ENCODE measurements around the gene FGGY.

FGGY gene

DNA sequence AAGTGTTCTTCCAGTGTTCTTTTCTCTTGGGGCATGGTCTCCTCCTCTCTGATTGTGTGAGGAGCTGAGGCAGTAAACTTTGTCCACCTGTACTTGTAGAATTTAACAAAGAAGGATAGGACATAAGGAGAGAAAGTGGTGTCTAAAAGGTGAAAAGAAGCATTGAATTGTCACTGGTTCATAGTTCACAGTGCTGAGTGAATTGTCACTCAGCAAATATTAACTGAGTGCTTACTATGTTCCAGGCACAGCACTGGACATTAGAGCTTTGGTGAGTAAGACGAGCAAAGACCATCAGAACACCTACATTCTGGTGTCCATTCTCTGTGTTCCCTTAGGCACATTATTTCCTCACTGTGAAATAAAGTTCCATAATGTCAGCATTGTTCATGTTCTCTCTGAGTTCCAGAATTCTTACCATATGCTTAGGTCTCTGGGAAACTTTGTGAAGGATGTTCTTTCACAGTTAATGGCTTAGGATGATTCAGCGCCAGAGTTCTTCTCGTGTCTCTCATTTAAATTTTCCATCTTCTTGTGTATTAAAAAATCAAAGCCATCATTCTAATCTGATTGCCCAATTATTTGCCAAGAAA lies 361.1 kb downstream of the FGGY start:
- TF ChIP-seq, protein P1, sequence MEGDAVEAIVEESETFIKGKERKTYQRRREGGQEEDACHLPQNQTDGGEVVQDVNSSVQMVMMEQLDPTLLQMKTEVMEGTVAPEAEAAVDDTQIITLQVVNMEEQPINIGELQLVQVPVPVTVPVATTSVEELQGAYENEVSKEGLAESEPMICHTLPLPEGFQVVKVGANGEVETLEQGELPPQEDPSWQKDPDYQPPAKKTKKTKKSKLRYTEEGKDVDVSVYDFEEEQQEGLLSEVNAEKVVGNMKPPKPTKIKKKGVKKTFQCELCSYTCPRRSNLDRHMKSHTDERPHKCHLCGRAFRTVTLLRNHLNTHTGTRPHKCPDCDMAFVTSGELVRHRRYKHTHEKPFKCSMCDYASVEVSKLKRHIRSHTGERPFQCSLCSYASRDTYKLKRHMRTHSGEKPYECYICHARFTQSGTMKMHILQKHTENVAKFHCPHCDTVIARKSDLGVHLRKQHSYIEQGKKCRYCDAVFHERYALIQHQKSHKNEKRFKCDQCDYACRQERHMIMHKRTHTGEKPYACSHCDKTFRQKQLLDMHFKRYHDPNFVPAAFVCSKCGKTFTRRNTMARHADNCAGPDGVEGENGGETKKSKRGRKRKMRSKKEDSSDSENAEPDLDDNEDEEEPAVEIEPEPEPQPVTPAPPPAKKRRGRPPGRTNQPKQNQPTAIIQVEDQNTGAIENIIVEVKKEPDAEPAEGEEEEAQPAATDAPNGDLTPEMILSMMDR (IDR thresholded peaks at IDR 0.05; ENCODE audit: low read depth, low read length) = no peak
- no peak for DNase-seq (ENCODE audit: low read depth, low spot score)
- in situ Hi-C loops (cut with HindIII; ENCODE audit: low sequenced_read_pairs) = no loop called here
- H3K4me3 ChIP-seq (ENCODE audit: low read depth, low read length) = no peak overlapping the region

DNA sequence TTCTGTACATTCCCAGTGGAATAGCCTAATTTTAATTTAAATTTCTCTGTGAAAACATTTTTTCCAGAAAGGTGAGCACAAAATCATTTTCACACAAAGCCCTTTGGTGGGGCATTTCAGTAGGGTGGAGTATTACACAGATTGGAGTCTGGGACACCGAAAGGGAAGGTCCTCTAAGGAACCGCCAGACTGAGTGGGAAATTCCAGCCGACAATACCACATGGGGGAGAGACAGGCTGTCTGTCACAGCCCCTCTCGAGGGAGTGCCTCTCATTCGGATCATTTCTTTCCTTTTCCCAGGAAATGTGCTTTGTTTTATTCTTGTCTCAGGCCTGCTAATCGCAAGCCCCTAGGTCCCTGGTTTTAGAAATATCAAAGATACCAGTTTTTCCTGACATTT lies 367.3 kb downstream of the FGGY start:
- H3K4me3 ChIP-seq (ENCODE audit: low read depth, low read length) = no peak overlapping the region
- in situ Hi-C loops (cut with HindIII; ENCODE audit: low sequenced_read_pairs) = no loop called here
- TF ChIP-seq, protein P1 (IDR thresholded peaks at IDR 0.05; ENCODE audit: low read depth, low read length) = no peak
- DNase-seq (ENCODE audit: low read depth, low spot score) = no peak

DNA sequence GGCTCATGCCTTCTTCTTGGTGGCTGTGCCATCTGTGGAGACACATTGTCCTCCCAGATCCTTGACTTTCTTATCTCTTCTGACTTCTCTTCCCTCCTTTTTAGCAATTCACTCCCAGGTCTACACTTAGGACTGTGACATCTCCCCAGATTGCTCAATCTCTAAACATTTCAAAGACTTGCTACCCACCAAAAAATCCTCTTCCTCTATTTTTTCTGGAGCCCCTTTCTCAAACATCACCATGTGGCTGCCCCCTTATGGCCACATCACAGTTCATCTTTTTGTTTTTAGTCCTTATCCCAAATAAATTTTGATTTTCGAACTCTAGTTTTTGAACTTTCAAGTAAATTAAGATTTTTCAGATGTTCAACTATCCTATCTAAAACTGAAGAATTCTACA lies 369.2 kb downstream of the FGGY start:
- TF ChIP-seq, protein P1 (IDR thresholded peaks at IDR 0.05; ENCODE audit: low read depth, low read length) = peak; percentile 14
- in situ Hi-C loops (cut with HindIII; ENCODE audit: low sequenced_read_pairs) = no loop called here
- DNase-seq (ENCODE audit: low read depth, low spot score) = no peak
- no peak overlapping the region for H3K4me3 ChIP-seq (ENCODE audit: low read depth, low read length)

DNA sequence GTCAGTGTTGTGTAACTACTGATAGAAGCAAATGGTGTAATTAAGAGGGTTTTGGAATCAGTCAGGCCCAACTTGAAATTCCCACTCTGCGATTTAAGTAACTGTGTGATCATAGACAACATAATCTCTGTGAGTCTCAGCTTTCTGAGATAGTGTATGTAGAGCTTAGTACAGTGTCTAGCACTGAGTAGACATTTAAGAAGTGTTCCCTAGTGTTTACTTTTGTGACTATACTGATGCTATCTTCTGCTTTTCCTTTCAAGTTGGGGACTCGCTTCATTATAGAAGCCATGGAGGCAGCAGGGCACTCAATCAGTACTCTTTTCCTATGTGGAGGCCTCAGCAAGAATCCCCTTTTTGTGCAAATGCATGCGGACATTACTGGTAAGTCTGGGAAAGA lies 370.1 kb downstream of the FGGY start:
- TF ChIP-seq, protein P1 (IDR thresholded peaks at IDR 0.05; ENCODE audit: low read depth, low read length) = no peak

DNA sequence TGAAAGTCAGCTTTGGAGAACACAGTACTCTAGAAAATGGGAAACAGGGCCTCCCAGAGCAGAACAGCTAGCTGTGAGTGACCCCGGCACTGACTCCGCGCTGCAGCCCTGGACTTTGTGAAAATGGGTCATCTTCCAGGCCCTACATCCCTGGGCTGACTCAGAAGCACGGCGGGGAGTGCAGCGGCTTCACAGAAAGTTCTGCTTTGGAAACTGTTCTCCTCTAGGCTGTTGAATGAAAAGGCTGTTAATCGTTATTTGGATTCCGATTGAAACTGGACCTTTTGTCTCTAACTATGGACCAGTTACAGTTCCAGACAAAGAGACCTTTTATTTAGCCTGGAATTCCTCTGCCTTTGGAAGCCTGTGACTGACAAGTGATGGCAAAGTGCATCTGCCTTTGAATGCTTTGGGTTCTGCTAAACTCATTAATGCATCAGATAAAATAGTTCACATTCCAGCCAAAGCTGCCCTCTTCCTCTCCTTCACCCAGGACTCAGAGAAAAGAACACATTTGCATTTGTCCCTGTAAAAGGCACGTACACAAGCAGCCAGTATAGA lies 372.9 kb downstream of the FGGY start:
- H3K4me3 ChIP-seq (ENCODE audit: low read depth, low read length) = no peak overlapping the region
- in situ Hi-C loops (cut with HindIII; ENCODE audit: low sequenced_read_pairs) = no loop called here
- DNase-seq (ENCODE audit: low read depth, low spot score) = peak; percentile 87
- TF ChIP-seq, protein P1 (IDR thresholded peaks at IDR 0.05; ENCODE audit: low read depth, low read length) = no peak

More for the DNA sequence above, 370.1 kb downstream of the FGGY start:
- in situ Hi-C loops (cut with HindIII; ENCODE audit: low sequenced_read_pairs) = no loop called here
- DNase-seq (ENCODE audit: low read depth, low spot score) = no peak
- H3K4me3 ChIP-seq (ENCODE audit: low read depth, low read length) = no peak overlapping the region

DNA sequence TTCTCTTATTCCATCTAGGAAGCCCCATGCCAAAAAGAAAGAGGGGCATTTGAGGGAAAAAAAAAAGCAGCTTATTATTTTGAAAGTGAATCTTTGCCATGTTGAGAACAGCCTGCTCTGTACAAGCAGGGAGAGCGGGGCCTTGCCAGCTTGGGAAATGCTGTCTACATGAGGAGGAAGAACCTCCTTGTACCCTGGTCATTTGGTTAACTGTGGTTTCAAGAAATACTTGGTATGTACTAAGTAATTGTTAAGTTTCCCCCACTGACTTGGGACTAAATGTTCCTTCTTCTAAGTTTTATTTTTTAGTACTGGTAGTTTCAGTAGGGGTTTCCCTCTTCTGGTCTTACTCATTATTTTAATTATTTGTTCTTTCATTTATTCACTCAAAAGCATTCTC lies 373.8 kb downstream of the FGGY start:
- H3K4me3 ChIP-seq (ENCODE audit: low read depth, low read length) = no peak overlapping the region
- DNase-seq (ENCODE audit: low read depth, low spot score) = no peak
- TF ChIP-seq, protein P1 (IDR thresholded peaks at IDR 0.05; ENCODE audit: low read depth, low read length) = no peak
- in situ Hi-C loops (cut with HindIII; ENCODE audit: low sequenced_read_pairs) = no loop called here
